ENCODE data around the gene TP73.

The TP73 gene

DNA sequence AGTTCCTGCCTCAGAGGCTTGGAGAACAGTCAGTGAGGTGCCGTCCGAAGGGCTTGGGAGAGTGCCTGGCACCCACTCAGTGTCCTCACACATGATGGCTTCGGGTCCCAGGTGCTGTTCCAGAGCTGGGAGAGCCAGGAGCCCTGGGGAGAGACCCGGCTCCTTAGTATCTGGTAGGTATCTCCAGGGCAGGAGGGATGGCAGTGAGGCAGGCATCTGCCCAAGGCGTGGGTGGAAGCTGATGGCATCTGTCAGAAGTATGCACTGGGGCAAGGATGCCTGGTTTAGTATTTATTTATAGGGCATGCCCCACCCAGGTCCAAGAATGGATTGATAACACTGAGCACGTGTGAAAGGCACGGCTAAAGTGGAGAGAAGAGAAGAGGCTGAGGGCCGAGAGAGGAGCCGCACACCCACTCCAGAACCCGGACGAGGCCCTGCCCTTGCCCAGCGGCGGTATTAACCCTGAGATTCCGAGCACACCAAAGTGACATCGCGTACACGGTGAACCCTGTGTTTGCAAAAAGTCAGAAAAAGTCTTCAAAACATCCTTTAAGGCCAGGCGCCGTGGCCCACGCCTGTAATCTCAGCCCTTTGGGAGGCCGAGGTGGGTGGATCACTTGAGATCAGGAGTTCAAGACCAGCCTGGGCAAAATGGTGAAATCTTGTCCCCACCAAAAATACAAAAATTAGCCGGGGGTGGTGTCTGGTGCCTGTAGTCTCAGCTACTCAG, 2.4 kb downstream of the TP73 start:
- no peak for DNase-seq

DNA sequence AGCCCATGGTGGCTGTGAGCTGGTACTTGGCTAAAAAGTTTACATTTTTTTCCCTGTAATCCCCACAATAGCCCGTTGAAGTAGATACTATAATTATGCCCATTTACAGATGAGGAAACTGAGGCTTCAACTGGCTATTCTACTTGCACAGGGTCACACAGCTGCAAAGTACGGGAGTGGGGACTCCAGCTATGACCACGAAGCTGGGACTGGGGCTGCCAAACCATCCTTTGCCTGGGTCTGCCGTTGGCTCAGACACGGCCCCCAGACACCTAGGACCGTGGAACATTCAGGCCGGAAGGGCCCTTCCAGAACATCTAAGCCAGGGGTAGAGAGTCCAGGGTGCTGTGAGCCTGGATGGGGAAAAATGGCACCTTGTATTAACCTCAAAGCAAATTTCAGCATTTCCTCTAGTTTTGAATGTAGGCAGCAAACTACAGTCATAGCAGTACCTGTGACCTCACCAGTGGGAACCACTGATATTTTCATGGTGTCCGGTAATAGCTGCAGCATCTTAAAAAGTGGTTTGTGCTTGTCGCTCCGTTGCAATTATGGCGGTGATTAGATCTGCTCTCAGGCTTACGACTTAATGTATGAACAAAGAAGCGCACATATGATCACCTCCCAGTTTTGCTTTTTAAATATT, 4.3 kb downstream of the TP73 start:
- DNase-seq, result no peak

DNA sequence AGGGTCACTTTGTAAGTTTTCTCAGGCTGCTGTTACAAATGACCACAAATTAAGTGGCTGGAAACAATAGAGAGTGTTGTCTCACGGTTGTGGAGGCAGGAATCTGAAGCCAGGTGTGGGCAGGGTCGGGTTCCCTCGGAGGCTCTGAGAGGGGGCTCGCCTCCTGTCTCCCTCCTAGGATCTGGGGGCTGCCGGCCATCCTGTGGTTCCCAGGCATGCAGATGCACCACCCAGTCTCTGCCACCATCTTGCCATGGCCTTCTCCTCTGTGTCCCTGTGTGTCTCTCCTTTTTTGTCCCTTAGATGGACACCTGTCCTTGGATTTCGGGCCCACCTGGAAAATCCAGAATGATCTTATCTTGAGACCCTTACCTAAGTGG, 4.8 kb downstream of the TP73 start:
- no peak for DNase-seq

DNA sequence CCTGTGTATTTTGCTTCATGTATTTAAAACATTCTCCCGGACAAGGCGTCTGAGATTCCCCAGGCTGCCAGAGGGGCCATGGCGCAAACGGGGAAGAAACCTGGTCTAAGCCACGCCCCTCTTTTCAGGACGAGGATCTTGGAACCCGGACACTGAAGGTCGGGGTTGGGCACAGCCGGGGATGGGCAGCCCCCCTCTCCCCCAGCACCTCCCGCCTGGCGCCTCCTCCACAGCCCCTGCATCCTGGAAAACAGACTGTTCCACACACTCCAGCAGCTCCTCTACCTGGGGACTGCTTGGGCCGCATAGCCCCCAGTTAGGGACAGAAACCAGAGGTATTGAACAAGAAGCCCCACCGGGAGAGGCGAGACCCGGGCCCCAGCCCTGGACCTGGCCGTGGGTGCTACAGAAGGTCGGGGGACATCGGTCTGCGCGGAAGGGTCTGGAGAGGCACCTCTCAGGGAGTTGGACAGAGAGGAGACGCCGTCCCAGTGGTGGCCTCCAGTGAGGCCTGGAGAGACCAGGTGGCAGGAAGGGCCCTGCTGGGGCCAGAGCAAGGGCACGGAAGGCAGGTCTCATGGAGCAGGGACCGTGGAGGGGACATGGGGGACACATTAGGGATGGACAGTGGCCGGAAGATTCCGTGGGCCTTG, 5.4 kb downstream of the TP73 start:
- no peak for DNase-seq

DNA sequence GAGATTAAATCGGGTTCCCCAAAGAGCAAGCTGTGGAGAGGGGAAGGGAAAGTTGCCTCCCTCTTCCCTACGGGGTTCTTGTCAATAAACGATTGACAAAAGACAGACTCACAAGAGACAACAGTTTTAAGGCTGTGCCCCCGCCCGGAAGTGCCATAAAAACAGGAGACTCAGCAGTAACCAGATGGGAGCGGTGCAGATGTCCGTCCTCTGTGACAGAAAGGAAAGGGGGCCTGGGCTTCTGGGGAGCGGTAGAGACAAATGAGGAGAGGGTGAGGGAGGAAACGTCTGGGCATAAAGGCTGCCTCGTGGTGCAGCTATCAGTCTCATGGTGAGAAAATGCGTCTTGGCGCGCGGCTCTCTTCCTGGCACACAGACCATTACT, 5.9 kb downstream of the TP73 start:
- DNase-seq, result no peak

DNA sequence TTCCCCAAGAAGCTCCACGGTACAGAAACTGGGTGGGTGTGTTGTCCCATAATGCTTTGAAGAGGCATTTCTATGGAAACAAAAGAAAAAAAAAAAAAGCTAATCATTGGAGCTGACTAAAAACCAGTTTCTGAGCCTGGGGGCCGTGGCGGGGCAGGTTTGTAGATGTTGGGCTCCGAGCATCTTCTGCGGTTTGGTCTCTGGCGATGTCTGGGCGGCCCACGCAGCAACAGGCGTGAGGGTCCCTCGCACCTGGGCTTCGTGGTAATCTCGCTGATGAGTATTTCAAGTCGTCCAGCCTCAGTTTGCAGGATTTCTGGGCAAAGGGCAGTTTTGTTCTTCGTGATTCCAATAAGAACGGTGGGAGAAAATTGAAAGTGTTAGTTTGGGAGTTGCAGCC, 6.8 kb downstream of the TP73 start:
- DNase-seq, result no peak

DNA sequence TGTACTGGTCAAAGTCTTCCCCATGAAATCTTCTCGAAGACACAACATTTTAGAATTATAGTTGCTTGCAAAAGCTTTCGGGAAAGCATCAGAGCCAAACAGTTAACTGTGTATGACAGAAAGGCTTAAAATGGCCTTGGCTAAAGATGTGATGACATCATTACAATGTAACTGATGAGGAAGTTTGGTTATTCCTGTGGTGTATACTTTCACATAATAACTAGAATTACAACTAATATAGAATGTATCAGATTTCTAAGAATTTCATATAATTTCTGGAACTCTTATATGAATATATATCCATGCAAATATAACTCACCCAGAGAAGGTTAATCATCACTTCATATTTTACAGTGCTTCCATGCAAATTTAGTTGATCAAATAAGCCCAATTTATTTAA, 8.4 kb downstream of the TP73 start:
- DNase-seq, result no peak

DNA sequence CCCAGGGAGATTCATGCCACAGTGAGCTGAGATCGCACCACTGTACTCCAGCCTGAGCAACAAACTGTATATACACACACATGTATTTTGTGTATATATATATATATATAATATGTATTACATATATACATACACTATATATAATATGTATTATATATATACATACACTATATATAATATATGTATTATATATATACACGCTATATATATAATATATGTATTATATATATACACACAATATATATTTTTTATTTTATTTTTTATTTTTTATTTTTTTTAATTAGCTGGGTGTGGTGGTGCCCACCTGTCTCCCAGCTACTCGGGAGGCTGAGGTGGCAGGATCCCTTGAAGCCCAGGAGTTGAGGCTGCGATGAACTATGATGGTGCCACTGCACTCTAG, 9.3 kb downstream of the TP73 start:
- DNase-seq, result no peak

DNA sequence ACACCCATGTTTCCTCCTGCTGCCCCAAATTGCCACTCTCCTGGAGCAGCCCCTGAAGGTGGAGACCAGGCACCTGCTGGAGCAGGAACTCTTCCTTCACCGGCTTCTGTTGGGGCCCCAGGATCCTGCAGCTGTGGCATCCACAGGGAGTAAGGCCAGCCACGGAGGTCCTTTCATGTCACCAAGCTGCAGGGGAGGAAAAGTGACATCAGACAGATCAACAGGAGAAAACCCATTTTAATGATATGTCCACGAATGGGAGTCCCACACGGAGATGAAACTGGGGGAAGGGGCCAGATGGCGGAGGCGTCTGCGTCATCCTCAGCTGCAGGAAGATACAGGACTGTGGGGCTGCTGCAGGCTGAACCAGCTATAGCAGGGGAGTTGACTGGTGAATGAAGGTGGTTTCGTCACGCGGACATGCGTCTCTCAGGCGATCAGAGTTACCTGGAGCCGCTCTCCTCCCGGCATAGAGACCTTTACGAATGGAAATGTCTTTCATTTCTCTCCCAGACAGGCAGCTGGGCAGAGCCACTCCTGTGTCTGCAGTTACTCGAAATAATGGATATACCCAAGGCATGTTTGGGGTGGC, 9.9 kb downstream of the TP73 start:
- no peak for DNase-seq

DNA sequence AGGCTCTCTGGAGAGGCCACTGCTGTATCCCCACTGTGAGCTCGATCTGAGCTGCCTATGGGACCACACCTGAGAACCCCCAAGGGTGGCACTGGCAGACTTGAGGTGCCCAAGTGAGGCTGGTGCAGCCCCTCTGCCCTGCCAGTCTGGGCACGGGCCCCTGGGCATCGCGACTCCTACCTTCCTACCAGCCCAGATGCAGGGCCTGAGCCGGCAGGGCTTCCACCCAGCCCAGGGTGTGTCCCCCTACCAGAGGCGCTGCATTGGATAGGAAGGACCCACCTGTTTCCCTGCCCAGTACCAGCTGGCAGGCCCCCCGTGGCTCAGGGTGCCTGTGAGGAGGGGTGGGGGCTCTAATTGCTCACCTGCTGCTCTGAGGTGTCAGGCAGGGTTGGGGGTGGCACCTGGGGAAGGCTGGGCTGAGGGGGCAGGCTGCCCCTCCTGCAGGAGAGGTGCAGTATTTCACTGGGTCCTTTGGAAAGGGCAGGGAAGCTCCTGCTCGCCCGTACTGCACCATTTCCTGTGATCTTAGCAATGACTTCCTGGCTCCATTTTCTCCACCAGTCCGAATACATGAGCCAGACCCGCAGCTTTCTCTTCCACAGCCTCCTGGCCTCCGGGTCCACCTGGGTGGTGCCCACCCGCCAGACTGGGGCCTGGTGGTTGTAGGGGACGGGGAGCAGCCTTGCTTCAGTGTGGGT, 11.8 kb downstream of the TP73 start:
- no peak for DNase-seq

DNA sequence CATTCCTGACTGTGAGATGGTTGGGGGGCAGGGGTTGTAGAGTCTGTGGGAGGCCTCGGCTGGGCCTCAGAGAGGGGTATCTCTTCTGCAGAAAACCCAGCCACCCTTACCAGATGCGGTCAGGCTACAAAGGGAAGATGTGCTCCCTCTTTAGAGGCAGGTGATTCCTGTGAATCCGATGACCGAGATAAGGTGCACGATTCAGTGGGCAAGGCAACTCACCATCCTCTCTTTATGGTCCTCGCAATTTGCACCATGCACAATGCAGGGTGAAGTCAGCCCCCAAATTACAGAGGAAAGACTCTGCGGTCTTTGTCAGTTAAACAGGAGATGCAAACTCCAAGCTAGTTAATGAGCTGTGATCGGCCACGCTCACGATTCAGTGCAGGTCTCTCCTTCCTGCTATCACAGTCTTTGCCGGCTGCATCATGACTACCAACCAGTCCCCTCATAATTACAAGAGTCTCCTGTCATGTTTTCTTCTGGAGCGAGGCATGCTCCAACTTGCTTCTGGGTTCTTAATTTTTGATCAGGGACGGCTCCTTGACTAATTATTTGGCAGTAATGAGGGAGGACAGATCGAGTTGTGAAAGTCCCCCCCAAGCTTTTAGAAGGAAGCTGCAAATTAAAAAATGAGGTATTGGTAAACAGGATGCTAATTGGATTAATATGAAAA, 12.5 kb downstream of the TP73 start:
- DNase-seq, result no peak

DNA sequence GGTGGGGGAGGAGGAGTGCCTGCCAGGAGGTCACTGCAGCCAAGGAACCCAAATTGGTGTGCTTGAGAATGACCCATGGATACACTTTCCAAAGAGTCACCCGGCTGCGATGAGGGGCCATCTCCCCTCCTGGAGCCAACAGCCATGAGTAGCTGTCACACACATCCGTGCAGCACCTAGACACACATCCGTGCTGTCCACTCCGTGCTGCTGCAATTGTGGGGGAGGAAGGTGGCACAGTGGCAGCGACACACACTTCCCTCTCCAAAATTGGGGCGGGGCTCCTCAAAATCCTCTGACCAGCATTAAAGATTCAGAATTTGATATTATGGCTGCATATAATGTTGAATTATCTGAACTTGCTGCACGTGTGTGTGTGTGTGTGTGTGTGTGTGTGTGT, 15.8 kb downstream of the TP73 start:
- no peak for DNase-seq

DNA sequence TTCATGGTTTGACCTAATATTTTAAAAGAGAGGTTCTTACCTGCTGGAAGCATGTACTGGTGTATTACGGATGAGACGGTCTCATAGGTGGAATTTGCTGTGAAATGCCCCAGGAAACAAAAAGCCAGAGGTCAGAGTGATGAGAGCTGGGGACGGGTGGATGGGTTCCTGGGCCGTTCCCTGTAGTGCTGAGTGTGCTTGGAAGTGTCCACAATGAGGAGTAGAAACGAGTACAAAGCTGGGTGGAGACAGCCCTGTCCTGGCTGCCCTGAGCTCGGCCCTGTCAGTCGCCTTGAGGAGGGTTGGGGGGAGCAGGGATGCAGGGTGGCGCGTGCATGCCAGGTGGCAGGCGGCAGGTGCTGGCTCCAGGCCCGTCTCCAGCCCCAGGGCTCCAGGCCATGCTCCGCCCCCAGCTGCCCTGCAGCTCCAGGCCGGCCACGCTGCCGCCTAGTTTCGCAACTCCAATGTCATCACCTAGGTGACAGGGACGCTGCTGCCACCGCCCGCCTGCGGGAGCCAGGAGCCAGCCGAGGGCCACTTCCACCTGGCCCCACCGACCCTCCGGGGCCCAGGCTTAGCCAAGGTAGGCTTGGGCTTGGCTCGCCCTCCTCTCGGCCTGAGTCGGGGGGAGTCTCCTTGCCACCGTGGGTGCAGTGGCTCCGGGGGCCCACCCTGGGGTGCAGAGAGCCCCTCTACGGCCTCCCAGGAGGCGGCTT, 16.4 kb downstream of the TP73 start:
- no peak for DNase-seq

DNA sequence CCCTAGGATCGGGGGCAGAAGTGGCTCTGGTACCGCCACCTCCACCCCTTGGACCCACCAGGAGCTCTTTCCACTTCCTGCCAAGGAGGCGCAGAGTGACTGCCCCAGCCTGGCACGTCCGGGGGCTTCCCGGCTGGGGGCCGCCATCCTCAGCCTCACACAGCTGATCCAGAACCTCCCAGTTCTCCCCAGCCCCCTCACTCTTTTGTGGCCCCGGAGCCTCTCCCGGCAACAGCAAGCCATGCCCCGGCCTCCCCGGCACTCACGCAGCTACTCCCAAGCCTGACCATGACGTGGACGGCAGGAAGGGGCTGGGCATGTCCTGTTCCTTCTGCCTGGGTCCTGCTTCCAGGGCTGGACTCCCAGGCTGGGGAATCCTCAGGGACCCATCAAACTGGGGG, 17.1 kb downstream of the TP73 start:
- DNase-seq, result no peak

DNA sequence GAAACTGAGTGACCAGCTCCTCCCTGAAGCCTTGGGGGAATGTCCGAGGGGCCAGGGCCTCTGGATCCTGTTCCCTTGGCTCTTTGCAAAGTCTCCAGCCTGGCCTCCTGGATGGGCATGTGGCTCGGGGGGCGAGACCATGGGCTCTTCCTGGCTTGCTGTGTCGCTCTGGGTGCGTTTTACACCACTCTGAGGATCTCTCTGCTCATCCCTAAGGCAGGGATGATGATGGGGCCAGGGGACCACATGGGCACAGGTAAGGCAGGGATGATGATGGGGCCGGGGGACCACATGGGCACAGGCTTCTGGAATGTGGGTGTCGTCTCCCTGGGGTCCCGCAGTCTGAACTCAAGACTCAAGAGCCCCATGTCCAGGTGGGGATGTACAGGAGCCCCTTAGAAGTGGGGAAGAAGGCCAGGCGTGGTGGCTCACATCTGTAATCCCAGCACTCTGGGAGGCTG, 17.7 kb downstream of the TP73 start:
- no peak for DNase-seq

DNA sequence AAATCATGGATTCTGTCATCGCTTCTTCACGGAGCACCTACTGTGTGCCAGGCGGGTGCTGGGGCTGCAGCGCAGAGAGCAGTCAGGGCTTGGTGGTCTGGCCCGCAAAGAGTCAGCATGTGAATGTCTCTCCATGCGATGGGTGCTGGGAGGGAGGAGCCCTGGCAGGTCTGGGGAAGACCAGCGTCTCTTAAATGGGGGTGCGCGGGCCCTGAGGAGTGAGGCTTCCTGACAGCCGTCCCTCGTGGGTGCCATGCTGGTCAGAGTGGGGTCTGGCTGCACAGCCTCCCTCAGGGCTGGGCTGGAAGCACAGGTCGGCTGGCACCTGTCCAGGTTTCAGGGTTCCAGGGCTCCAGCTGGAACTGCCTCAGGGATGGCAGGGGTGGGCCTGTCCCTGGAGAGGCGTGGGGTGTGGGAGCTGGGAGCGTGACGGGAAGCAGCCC, 18.5 kb downstream of the TP73 start:
- DNase-seq, result no peak

DNA sequence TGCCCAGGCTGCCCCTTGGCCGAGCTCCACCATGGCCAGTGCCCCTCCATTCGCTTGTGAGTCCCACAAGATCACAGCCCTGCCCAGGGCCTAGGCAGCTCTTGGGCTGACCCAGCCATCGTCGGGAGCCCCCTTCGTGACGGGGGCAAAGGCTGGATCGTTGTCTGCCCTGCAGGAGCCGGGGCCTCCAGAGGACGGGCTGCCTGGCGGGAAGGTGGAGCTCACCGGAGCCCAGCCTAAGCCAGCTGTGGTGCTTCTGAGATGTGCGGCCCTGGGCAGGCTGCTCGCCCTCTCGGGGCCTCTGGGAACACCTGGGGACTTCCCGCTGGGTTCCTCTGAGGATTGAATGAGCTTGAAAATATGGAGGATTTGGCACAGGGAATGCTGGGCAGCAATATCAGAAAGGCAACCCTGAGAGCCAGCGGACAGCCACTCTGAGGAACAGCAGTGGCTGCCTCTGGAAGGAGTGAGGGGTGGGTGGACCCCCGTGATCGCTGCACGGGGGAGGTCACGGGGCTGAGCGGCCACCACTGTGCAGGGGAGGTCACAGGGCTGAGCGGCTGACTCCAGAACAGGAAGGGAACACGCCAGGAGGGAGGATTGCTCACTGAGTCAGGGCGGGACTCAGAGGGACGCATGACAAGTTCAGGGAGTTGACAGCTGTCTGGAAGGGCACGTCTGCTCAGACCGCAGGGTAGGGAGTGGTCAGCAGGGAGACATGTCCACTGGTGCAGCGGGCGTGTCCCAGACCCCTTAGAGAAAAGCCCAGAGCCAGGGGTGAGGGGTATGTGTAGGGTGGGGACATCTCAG, 19.3 kb downstream of the TP73 start:
- no peak for DNase-seq

DNA sequence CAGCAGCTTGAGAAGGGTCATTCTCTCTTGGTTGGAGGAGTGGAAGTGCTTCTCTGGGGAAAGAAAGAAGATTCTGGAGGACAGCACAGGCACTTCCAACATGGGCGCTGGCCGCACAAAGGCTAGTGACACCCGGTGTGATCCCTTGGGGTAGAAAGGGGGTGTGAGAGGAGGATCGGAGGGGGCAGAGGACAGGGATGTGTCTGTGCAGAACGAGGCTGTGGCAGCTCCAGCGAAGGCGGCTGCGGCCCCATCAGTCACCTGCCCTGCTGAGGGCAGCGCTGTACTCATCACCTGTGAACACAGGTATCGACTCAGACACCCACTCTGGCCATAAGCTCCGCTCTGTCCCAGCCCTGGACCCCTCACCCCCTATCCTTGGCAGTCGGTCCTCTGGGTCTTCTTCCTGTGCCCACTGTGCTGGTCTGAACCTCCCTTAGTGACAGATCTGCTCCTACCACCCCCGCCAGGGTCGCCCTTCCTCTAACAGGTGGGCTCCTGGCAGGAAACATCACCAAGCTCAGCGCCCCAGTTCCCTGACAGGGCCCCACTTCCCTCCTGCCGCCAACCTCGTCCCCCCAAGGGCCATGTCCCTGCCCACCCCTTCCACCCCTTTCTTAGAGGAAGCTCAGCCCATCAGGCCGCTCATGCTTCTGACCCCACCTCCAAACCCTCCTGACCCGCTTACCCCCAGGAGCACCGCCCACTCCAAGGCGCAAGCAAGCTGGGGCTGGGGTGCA, 20.1 kb downstream of the TP73 start:
- DNase-seq, result no peak

DNA sequence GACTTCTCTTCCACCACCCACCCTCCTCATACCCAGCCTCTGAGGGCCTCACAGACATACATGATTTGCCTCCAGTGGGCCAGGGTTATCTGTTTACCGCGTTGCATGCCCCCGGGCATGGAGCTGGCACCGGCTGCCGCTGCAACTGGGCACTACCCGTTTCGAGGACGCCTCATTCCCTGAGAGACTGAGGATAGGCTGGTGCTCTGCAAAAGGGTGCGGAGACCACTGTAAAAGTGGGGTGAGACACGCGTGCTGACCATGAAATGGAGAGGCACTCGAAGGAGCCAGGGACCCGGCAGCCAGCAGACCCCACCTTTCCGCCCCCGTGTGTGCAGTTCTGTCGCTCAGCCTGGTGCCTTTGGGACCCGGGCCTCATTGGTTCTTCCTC, 20.6 kb downstream of the TP73 start:
- no peak for DNase-seq

DNA sequence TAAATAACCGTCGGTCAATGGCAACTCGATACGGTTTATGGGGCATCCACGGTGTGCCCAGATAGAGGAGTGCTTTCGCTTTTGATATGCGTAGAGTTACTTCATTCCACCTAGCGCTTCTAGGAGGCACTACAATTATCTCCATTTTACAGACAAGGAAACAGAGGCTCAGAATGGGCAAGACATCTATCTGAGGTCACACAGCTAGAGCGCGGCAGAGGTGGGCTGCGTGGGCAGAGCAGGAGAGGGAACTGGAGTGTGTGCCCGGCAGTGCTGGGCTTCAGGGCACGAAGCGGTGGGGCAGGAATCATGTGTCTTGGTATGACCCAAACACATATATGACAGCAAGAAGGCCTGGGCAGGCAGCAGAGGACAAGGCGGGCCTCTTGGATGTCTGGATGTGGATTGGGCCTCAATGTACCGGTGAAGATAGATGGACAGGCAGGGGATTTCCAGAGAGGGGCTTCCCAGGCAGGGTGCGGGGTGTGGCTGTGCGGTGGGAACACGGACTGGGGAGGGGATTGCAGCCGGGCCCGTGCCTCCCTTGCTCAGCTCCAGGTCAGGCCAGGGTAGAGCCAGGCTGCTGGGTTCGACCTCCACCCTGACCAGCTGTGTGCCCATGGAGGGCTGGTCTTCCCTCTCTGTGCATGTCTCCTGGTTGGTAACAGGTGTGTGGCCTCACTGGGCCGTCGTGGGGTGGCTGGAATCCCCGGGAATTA, 21.2 kb downstream of the TP73 start:
- no peak for DNase-seq
